Measurements from ENCODE around the gene CCDC177. TPM values are rescaled to one million over a fixed set of nuclear protein-coding genes. Genes with fewer than 3 reads are reported as not detected.

Gene CCDC177
- total RNA-seq, 1 experiment from 2014 or later, result 0.82 TPM

GRCh38 chr14:69572030-69572840, 2.4 kb downstream of the CCDC177 start:
- no peaks in the 10 kb centered on the region for H3K9me3 Mint-ChIP-seq (ENCODE audit: unreplicated experiment)
- CTCF ChIA-PET, result interaction anchor here (0.6 to 3.4 kb wide), 7 partner anchors 36 to 311 kb away, joined by 3 to 26 read pairs (median 4); no protein-coding TSS in a partner anchor
- H3K27me3 ChIP-seq (replicated peaks; ENCODE audit: control insufficient read depth, insufficient read depth, low read length), result no peaks in the 10 kb centered on the region

GRCh38 chr14:69571449-69572029, 3.1 kb downstream of the CCDC177 start:
- Histone ChIP-seq H3K9me3 (no peaks in the 10 kb centered on the region), H3K4me3 (ENCODE audit: low read depth, low read length) (peak overlapping the region; percentile 51), H3K27me3 (replicated peaks; ENCODE audit: control insufficient read depth, insufficient read depth, low read length) (no peaks in the 10 kb centered on the region; the same call in 1 of the 2 replicates), H3K4me1 (peaks cover 46% of the 10 kb centered on the region), H3K36me3 (ENCODE audit: control insufficient read depth, insufficient read depth, low read length) (no peaks in the 10 kb centered on the region)
- no TSS peak for BruUV-seq (replicated peaks)
- CTCF ChIA-PET, result interaction anchor here (0.8 to 3.4 kb wide), 7 partner anchors 18 to 310 kb away, joined by 3 to 26 read pairs (median 4); no protein-coding TSS in a partner anchor
- Mint-ChIP-seq H3K27ac (ENCODE audit: unreplicated experiment) (no peak overlapping the region), H3K4me1 (ENCODE audit: low read depth, unreplicated experiment) (peaks cover 26% of the 10 kb centered on the region), H3K9me3 (ENCODE audit: unreplicated experiment) (no peaks in the 10 kb centered on the region), H3K36me3 (ENCODE audit: insufficient read depth, unreplicated experiment) (peaks cover 4% of the 10 kb centered on the region), H3K4me3 (ENCODE audit: unreplicated experiment) (peak overlapping the region; percentile 74), H3K27me3 (ENCODE audit: insufficient read depth, unreplicated experiment) (peaks cover 6% of the 10 kb centered on the region)
- intact Hi-C loops (cut with micrococcal nuclease; ENCODE audit: unreplicated experiment), result loop anchor here (5.0 kb wide), 1 partner anchor 329 kb away; no protein-coding TSS in a partner anchor
- no peak for TF ChIP-seq CTCF (IDR thresholded peaks at IDR 0.05; ENCODE audit: insufficient read depth in 1 of 2, low read depth in 1 of 2, low read length in 1 of 2, severe bottlenecking in 1 of 2, unreplicated experiment in 1 of 2)
- POLR2A ChIA-PET, result no interaction called here
- no peak for DNase-seq

More at GRCh38 chr14:69572030-69572840, 2.4 kb downstream of the CCDC177 start:
- Mint-ChIP-seq H3K27ac (ENCODE audit: unreplicated experiment) (no peak overlapping the region), H3K4me1 (ENCODE audit: low read depth, unreplicated experiment) (peaks cover 31% of the 10 kb centered on the region), H3K27me3 (ENCODE audit: insufficient read depth, unreplicated experiment) (peaks cover 6% of the 10 kb centered on the region), H3K36me3 (ENCODE audit: insufficient read depth, unreplicated experiment) (peaks cover 4% of the 10 kb centered on the region), H3K4me3 (ENCODE audit: unreplicated experiment) (peak overlapping the region; percentile 74)
- Histone ChIP-seq H3K4me3 (ENCODE audit: low read depth, low read length) (peak overlapping the region; percentile 51), H3K36me3 (ENCODE audit: control insufficient read depth, insufficient read depth, low read length) (no peaks in the 10 kb centered on the region), H3K4me1 (peaks cover 46% of the 10 kb centered on the region), H3K9me3 (no peaks in the 10 kb centered on the region)
- no TSS peak for BruUV-seq (replicated peaks)
- no peak for TF ChIP-seq CTCF (IDR thresholded peaks at IDR 0.05; ENCODE audit: insufficient read depth in 1 of 2, low read depth in 1 of 2, low read length in 1 of 2, severe bottlenecking in 1 of 2, unreplicated experiment in 1 of 2)
- peak; percentile 68 to 77 for DNase-seq
- POLR2A ChIA-PET, result interaction anchor here (0.5 kb wide), 1 partner anchor 13 kb away, joined by 5 read pairs; no protein-coding TSS in a partner anchor
- intact Hi-C loops (cut with micrococcal nuclease; ENCODE audit: unreplicated experiment), result loop anchor here (5.0 kb wide), 1 partner anchor 330 kb away; no protein-coding TSS in a partner anchor

GRCh38 chr14:69570836-69571330, 3.8 kb downstream of the CCDC177 start:
- Mint-ChIP-seq H3K36me3 (ENCODE audit: insufficient read depth, unreplicated experiment) (peaks cover 4% of the 10 kb centered on the region), H3K4me1 (ENCODE audit: low read depth, unreplicated experiment) (peaks cover 21% of the 10 kb centered on the region), H3K27ac (ENCODE audit: unreplicated experiment) (no peak overlapping the region), H3K4me3 (ENCODE audit: unreplicated experiment) (peak overlapping the region; percentile 60), H3K9me3 (ENCODE audit: unreplicated experiment) (no peaks in the 10 kb centered on the region), H3K27me3 (ENCODE audit: insufficient read depth, unreplicated experiment) (peaks cover 6% of the 10 kb centered on the region)
- intact Hi-C loops (cut with micrococcal nuclease; ENCODE audit: unreplicated experiment), result loop anchor here (5.0 kb wide), 1 partner anchor 329 kb away; no protein-coding TSS in a partner anchor
- no TSS peak for BruUV-seq (replicated peaks)
- Histone ChIP-seq H3K36me3 (ENCODE audit: control insufficient read depth, insufficient read depth, low read length) (no peaks in the 10 kb centered on the region), H3K4me3 (ENCODE audit: low read depth, low read length) (no peak overlapping the region), H3K4me1 (peaks cover 46% of the 10 kb centered on the region), H3K27me3 (replicated peaks; ENCODE audit: control insufficient read depth, insufficient read depth, low read length) (no peaks in the 10 kb centered on the region; the same call in 1 of the 2 replicates), H3K9me3 (no peaks in the 10 kb centered on the region)
- ChIA-PET POLR2A (no interaction called here), CTCF (interaction anchor here (1.0 to 3.4 kb wide), 3 partner anchors 18 to 35 kb away, joined by 3 to 26 read pairs (median 8); no protein-coding TSS in a partner anchor)
- TF ChIP-seq CTCF (IDR thresholded peaks at IDR 0.05; ENCODE audit: insufficient read depth in 1 of 2, low read depth in 1 of 2, low read length in 1 of 2, severe bottlenecking in 1 of 2, unreplicated experiment in 1 of 2), result no peak
- DNase-seq, result no peak

Measured in Caco-2 (cell line).